A549 treated with CORT108297 at 1 μM for 4 hours (cell line): ENCODE measurements around the gene FGF5. TPM values are rescaled to one million over a fixed set of nuclear protein-coding genes. Genes with fewer than 3 reads are reported as not detected.

ENCODE experiments used
- total RNA-seq: library from RNA; stranded (reverse); fragments of 200-300 nt; extraction: Qiagen RNA extraction; gene quantifications from 5 replicates; pipeline ENCODE4 v1.2.3, GENCODE V29; 2022

The FGF5 gene
- 0.23 to 0.79 TPM (median 0.32 TPM) in 5 replicates for total RNA-seq

DNA sequence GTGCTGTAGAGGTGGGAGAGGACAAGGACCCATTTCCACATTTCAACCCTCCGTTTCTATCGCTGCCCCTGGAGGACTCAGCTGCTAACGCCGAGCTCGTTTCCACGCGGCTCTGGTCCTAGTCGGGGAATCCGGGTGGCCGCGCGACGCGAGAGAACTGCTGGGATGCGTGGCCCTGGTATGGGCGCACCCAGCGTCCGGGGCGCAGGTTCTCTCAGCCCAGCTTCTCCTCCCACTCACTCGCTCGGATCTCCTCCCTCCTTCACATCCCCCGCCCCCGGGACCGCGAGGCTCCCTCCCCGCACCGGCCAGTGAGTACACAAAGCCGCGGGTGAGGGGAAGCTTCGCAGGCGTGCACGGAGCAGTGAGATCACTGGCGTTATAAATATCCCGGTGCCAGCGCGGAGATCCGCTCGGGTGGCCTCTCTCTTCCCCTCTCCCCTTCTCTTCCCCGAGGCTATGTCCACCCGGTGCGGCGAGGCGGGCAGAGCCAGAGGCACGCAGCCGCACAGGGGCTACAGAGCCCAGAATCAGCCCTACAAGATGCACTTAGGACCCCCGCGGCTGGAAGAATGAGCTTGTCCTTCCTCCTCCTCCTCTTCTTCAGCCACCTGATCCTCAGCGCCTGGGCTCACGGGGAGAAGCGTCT is at the start of gene FGF5:
Gene FGF5, plus strand, starts transcription at position 412 of the 649 bp plus-strand sequence. Its CDS starts 161 bp downstream, at position 573.

GRCh38 chr4:80335554-80336358 is 69.3 kb downstream of the FGF5 start, which contains the start of gene CFAP299:
Gene CFAP299, plus strand, starts transcription at chr4:80335730.

Other genes with a start within 250 kb of the FGF5 start
- 3.6 to 4.4 TPM (median 4.3 TPM) in 5 replicates for gene ANTXR2, start 193.4 kb upstream of the FGF5 start, total RNA-seq
- gene PRDM8, start 69.2 kb upstream of the FGF5 start, total RNA-seq = 0.14 to 0.46 TPM (median 0.29 TPM) in 5 replicates
- not detected in 5 replicates for gene CFAP299, start 69.1 kb downstream of the FGF5 start, total RNA-seq